Measurements from ENCODE around the gene GOLGB1.

The GOLGB1 gene

GRCh38 chr3:121740896-121741295, 8.6 kb downstream of the GOLGB1 start:
- no peak for DNase-seq (ENCODE audit: low spot score)

GRCh38 chr3:121739902-121740301, 9.6 kb downstream of the GOLGB1 start:
- DNase-seq (ENCODE audit: low spot score): no peak

GRCh38 chr3:121737644-121738043, 11.9 kb downstream of the GOLGB1 start:
- DNase-seq (ENCODE audit: low spot score): no peak

GRCh38 chr3:121736112-121736511, 13.4 kb downstream of the GOLGB1 start:
- no peak for DNase-seq (ENCODE audit: low spot score)

- no peak for DNase-seq (ENCODE audit: low spot score)
These were observed 14.4 kb downstream of the GOLGB1 start for GRCh38 chr3:121735047-121735696.

- DNase-seq (ENCODE audit: low spot score): no peak
These were observed 18.4 kb downstream of the GOLGB1 start for GRCh38 chr3:121730940-121731687.

- DNase-seq (ENCODE audit: low spot score): no peak
These were observed 25.4 kb downstream of the GOLGB1 start for GRCh38 chr3:121724130-121724529.

GRCh38 chr3:121723485-121723884, 26.1 kb downstream of the GOLGB1 start:
- DNase-seq (ENCODE audit: low spot score): no peak

GRCh38 chr3:121722411-121722810, 27.1 kb downstream of the GOLGB1 start:
- DNase-seq (ENCODE audit: low spot score): no peak

- no peak for DNase-seq (ENCODE audit: low spot score)
These were observed 29.4 kb downstream of the GOLGB1 start for GRCh38 chr3:121720163-121720562.

GRCh38 chr3:121719423-121719822, 30.1 kb downstream of the GOLGB1 start:
- DNase-seq (ENCODE audit: low spot score): no peak

GRCh38 chr3:121718205-121718846, 31.2 kb downstream of the GOLGB1 start:
- DNase-seq (ENCODE audit: low spot score): no peak

- DNase-seq (ENCODE audit: low spot score): no peak
These were observed 39.2 kb downstream of the GOLGB1 start for GRCh38 chr3:121710347-121710746.

GRCh38 chr3:121707531-121708273, 41.8 kb downstream of the GOLGB1 start:
- DNase-seq (ENCODE audit: low spot score): no peak

GRCh38 chr3:121705541-121705940, 44.0 kb downstream of the GOLGB1 start:
- DNase-seq (ENCODE audit: low spot score): no peak

GRCh38 chr3:121703973-121704372, 45.6 kb downstream of the GOLGB1 start:
- DNase-seq (ENCODE audit: low spot score): no peak

GRCh38 chr3:121698901-121699300, 50.6 kb downstream of the GOLGB1 start:
- DNase-seq (ENCODE audit: low spot score): no peak

GRCh38 chr3:121698476-121698875, 51.1 kb downstream of the GOLGB1 start:
- DNase-seq (ENCODE audit: low spot score): no peak

- no peak for DNase-seq (ENCODE audit: low spot score)
These were observed 53.4 kb downstream of the GOLGB1 start for GRCh38 chr3:121696186-121696585.

- no peak for DNase-seq (ENCODE audit: low spot score)
These were observed 57.4 kb downstream of the GOLGB1 start for GRCh38 chr3:121692010-121692699.

GRCh38 chr3:121690777-121691405, 58.6 kb downstream of the GOLGB1 start:
- no peak for DNase-seq (ENCODE audit: low spot score)
